ENCODE measurements around the gene ITGB8.

The ITGB8 gene

DNA sequence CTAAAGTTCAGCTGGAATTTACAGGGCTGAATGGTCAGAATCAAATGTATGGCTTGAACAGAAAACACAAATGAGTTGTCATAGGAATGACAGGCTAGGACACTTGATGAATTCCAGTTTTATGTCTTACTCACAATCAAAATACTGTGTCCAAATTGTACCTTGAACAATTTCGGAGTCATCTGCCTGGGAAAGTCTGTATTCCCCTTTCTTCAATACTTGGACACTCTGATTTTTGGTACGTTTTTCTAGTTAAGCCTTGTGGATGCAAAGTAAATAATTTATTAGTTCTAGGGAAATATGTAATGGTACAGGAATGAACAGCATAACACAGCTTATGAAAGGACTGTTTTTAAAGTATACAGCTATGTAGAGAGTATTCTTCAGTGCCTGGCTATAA lies 100.4 kb downstream of the ITGB8 start:
- no peak for DNase-seq (ENCODE audit: low read depth)

DNA sequence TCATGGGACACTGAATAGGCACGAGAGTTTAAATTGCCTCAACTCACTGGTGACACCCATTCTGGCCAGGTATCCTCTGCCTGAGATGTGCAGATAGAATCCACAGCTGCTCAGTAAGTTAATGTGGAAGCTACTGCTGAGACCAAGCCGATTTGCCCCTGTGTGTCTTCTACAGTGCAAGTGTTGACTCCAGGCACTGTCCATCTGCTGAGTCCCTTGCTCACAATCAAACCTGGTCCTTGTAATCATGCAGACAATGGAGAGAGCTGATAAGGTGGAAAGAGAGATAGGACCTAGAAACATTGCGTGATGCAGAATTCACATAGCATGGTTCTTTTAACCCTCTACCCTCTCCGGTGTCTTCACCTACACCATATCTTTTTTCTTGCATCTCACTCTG lies 101.4 kb downstream of the ITGB8 start:
- no peak for DNase-seq (ENCODE audit: low read depth)

DNA sequence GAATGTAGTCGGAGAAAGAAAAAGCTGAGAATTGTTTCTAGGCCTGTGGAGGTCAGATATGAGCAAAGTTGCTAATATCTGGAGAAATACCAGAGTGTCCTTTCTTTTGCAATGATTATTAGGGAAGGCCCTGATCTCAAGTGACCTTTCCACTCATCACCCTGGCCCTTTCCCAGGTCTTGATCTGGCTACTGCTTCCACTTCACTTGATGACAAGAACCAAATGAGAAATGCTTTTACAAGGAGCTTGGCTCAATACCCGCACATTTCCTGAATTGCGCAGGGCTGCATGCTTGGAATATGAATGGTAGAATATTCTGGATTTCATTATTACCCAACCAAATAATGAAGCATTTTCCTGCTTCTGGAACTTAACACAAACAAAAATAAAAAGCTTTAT lies 104.6 kb downstream of the ITGB8 start:
- no peak for DNase-seq (ENCODE audit: low read depth)

DNA sequence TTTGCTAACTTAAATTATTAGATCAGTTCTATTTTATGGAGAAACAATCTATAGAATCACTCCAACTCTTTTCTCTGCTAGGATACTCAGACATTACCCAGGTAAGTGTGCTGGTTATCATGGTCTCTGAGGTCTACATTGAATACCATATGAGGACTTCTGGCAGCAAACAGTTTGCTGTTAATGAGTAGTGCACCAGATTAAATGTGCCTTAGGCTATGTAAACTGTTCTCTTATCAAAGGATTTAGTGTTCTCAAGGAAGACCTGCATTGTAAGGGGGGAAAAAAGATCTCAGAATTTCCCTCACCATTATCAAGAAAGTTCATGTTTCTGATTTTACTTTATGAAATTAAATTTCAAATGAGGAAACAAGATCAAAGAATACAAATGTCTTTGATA lies 107.5 kb downstream of the ITGB8 start:
- no peak for DNase-seq (ENCODE audit: low read depth)

DNA sequence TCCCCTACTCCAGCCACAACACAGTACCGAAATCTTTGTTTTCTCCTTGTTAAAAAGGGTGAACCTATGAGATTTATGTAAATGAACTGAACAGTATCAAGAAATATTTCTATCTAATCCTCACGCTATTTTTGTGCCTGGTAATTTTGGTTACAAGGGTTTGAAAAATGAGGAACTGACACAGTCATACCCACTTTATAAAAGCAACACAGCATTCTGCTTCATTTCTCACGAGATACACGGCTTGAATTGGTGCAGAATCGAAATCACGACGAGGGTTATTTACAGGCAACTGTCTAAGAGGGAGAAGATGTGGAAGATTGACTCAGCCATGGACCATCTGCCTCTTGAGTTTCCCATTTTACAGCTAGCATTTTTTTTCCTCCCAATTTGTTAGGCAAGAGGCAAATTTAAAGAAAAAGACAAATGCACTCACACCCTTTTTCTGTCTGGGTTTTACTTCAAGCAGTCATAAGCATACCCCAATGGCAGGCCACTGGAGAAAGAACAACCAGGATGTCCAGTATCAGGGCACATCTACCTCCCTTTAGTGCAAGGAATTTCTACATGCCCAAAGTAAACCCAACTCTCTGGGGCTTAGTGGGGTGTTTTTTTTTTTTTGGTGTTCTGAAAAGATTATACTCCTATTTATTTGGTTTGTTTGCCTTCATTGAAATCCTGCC lies 108.1 kb downstream of the ITGB8 start:
- no peak for DNase-seq (ENCODE audit: low read depth)

DNA sequence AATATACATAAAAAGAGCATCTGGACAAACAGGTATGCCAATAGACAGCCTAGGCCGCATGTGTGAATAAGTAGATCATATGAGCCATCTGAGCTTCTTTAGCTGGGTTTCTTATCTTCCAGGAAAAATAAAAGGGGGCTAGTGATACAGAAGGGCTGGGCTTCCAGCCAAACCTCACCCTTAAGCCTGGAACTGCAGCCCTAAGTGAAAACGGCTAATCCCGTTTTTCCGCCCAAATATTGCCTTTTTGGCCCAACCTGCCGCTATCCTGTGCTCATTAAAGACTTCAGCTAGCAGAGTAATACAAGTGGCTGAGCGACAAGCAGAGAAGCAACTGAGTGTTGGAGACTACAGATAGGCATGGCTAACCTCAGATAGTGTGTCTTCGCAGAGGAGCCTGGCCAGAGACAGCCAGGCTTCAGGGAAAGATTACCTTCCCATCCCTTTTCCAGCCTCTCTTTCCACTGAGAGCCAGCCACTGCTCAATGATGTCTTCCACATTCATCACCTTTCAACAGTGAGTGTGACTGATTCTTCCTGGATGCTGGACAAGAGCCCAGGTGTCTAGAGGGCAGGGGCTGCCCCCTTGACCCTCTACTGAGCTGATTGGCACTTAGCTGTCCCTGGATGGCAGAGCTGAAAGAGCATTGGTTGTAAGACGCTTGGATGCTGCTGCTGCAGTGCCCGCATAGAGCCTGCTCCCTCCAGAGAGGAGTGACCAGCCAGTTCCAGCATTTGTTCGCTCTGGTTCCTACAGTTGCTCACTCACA lies 108.9 kb downstream of the ITGB8 start:
- DNase-seq (ENCODE audit: low read depth), result no peak

DNA sequence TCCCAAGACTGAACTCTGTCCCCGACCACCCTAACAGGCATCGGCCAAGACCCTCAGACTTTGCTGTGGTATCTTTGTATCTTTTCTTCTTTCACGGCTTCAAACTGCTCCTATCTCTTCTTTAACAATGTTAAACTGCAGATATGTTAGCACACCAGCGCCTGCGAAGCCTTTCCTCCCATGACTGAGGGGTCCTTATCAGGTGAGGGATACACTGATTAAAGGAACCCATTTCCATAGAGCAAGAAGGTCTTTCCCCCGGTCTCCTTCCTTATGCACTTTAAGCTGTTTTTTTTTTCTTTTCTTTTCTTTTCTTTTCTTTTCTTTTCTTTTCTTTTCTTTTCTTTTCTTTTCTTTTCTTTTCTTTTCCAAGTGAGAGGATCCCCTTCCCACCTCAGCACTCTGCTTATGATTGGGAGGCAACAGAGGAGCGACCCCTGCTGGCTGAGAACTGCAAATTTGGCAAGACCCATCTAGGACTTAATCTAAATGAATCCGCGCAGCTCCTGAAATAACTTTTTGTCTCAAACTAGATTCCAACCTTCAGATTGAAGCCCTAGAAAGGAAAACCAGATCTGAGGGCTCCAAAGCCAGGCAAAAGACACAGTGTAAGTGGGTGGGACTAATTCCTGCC lies 109.9 kb downstream of the ITGB8 start:
- DNase-seq (ENCODE audit: low read depth), result no peak

DNA sequence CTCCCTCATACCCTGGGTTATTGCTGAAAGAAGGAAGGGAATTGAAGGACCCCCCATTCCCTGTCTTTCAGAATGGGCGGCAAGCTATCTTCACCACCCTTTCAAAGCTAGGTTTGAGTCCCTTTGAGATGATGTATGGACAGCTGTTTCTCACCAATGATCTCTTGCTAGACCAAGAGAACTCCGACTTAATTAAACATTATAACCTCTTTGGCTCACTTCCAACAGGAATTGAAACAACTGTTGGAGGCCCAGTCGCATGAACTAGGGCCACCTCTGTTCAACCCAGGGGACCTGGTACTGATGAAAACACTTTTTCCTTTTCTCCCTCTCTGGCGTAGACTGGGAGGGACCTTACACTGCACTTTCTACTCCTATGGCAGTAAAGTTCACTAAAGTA lies 110.6 kb downstream of the ITGB8 start:
- DNase-seq (ENCODE audit: low read depth), result no peak

DNA sequence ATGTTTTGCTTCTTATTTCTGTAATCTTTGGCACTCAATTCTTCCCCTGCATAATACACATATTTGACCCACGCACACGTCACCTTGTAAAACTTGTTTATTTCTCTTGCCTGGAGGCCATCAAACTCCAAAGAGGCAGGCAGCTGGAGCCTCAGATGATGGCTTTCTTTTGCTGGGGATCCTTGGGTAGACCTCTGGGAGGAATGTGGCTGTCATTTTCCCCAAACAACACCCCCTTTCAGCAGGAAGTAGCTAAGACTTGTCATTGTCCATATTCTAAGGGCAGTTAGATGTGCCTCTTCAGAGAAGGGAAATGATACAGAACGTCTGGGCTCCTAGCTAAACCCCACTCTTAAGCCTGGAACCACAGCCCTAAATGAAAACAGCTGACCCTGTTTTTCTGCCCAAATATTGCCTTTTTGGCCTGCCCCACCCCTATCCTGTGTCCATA lies 111.3 kb downstream of the ITGB8 start:
- DNase-seq (ENCODE audit: low read depth), result no peak

DNA sequence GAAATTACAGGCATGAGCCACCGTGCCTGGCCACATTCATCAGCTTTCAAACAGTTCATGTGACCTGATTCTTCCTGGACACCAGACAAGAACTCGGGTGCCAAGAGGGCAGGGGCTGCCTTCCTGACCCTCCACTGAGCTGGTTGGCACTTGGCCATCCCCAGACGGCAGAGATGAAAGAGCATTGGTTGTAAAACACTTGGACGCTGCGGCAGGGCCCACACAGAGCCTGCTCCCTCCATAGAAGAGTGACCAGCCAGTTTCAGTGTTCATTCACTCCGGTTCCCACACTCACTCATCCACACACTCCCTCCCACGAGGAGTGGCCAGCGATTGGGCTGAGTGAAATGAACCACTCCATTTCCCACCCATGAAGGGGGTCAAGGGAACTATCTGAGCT lies 112.3 kb downstream of the ITGB8 start:
- no peak for DNase-seq (ENCODE audit: low read depth)

DNA sequence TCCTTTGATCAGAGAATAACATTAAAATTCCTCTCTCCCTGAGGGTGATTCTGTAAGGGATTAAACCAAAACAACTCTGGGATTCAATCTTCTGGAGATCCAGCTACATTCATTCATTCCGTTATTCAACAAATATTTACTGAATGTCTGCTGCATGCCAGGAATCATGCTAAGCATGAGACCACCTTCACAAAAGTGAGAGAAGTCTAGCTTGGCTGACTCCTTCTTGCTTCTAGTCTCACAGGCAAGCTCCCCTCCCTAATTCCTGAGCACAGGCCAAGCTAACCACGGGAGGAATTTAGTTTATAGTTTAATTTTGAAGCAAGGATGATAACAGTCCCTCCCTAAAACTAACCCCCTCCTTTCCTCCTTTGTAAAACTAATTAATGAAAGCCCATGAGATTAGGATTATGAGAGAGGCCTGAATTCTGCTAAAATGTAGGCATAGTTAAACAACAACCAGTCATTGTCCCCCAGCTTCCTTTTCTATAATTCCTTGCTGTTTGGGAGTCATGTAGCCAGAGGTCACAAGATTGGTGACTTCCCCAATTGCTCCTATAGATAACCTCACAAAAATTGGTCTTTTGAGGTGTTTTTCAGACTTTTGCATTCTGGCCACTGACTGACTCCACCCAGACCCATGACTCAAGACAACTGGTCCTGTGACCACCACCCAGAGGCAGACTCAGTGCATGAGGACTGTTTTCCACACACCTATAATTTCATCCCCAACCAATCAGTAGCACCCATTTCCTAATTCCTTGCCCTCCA lies 113.5 kb downstream of the ITGB8 start:
- no peak for DNase-seq (ENCODE audit: low read depth)

DNA sequence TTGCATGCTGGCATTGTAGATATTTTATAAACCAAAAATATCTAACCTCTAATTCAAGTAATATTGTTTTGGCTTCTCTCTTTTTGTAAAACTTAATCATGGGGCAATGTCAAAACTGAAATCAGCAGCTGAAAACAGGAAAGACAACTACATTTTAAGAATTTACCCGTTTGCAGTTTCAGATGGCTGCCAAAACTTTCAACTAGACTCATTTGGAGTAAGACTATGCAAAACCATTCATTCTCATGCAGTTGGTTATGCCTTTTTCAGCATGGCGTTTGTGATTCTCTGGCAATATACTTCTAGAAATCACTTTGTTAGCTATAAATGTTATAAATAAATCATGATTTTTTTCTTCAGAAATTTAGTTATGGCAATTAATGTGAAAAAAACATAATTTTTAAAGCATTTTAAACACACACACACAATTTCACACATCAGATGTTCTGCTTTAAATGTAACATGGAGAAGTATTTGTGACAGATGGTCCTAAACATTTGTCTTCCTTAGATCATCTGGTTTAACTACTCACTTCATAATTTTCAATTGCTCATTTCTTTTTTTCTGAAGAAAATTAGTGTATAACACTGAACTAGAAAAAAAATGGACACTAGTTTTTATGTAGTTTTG lies 116.4 kb downstream of the ITGB8 start:
- DNase-seq (ENCODE audit: low read depth), result no peak

DNA sequence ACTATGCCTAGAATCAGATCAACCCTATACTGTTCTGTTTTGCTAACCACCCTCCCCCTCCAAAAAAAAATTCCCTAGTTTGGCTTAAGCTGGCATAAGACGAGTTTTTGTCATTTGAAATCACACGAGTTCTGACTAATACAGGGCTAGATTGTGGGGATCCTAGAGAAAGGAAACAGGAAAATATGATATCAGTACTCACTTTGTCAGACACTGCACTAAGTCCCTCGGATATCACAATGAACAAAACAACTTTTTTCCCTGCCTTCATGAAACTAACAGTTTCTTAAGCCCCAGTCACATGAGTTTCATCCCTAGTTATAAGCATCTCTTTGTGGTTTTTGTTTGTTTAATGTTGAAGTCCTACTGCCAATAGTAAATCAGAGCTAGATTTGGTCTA lies 118.5 kb downstream of the ITGB8 start:
- DNase-seq (ENCODE audit: low read depth), result no peak

DNA sequence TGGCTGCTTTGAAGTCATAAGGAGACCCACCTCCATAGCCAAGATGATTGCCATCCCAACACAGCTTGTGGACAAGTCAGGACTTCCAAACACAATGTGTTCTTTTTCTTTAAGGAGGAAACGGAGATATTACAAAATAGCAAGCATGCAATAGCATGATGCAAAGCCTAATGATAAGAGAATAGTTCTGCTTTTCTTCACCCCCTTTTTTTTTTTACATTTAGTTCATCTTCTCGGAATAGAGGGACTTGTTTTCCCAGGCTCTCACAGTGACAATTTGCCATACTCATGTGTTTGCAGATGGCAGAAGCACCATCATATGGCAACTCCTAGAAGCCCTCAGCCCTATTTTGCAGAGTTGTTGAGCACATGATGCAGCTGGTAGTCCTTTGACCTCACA lies 119.8 kb downstream of the ITGB8 start:
- no peak for DNase-seq (ENCODE audit: low read depth)

DNA sequence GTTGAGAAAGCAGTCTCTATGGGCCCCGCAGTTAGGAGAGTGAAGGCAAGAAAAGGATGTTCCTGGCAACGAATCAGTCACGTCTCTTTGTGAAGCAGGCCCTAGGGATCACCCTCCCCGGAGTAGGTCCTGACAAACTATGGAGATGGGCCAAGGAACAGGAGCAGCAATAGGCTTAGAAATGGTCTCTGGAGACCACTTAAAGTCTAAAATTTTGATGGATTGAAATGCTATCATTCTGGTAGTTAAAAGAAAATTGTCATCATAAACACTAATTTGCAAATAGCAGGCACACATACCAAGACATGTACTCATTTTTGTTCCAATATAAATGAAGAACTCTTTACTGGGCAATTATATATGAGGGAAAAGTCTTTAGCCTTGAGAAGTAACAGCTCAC lies 123.5 kb downstream of the ITGB8 start:
- DNase-seq (ENCODE audit: low read depth), result no peak

DNA sequence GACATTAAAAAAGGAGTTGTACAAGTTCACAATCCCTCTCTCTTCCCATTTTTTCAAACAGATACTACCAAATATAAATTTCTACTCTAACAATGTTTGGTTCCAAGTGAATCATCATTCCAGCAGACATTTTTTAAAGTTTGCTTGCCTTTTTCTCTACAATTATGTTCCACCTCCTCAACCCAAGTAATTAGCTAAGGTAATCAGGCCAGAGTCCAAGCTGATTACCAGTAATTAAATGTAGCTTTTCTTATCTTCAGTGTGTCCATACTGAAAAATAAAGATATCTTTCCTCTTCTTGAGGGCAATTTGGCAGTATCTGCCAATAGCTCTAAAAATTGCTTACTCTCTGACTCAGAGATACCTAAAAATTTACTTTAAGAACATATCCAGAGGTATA lies 126.0 kb downstream of the ITGB8 start:
- DNase-seq (ENCODE audit: low read depth), result no peak

DNA sequence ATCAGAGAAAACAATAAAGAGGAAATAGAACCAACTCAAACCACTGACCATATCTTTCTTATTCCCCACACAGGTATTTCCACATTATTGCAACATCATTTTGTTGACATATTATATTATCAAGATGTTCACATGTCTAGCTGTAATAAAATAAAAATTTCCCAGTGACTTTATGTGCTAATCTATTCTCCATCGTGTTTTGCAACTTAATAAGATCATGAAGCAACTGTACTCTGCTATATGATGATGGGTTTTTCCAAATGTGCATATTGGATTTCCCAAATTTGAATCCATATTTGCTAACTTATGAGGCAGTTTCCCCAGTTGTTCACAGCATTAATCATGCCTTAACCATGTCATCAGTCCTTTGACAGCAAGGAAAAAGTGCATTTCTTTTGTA lies 127.8 kb downstream of the ITGB8 start:
- DNase-seq (ENCODE audit: low read depth), result no peak

DNA sequence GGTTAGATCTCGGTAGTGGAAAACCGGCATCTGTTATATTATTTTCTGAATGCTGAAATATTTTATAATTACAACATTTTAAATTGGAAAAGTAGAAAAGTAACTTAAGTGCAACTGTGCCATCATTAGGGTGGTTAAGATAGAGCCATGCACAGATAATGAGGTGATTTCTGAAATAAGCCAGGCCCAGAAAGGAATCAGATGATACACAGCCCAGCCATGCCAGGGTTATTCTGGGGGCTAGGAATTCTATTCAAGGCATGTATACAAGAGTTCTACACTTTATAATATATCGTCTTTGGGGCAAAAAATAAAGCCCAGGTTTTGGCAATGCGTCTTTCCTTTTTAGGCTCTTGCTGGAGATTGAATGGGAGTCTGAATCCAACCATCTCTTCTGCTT lies 128.7 kb downstream of the ITGB8 start:
- no peak for DNase-seq (ENCODE audit: low read depth)

DNA sequence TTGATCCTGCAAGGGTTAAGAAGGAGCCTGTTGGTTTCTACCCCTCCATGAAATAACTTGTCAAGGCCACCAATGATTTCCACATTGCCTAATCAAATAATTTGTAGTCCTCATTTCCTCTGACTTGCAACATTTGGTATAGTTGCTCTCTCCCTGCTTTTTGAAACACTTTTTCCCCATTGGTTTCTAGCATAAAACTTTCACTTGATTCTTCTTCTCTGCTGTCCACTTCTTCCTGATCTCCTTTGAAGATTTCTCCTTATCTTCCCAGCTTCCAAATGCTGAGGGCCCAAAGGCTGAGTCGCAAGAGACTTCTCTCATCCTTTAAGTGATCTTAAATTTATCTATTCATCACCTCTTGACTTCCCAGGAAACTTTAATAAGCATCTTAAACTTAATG lies 134.2 kb downstream of the ITGB8 start:
- no peak for DNase-seq (ENCODE audit: low read depth)
